ENCODE data around the gene CIAO1. TPM values are rescaled to one million over a fixed set of nuclear protein-coding genes. Genes with fewer than 3 reads are reported as not detected.
A peak's percentile ranks its signal among the peaks of the same experiment; 100 is the strongest.

The CIAO1 gene
- total RNA-seq, 1 donor, result 126 TPM

GRCh38 chr2:96245609-96246390 is 20.2 kb upstream of the CIAO1 start:
- H3K27ac ChIP-seq (ENCODE audit: low read depth, low read length), result peak overlapping the region; percentile 61

GRCh38 chr2:96247009-96247408 is 19.0 kb upstream of the CIAO1 start:
- no peak for DNase-seq (ENCODE audit: insufficient read length, low spot score, missing footprints)
- Histone ChIP-seq H3K4me3 (ENCODE audit: insufficient read depth, low read length) (no peak overlapping the region), H3K9me3 (ENCODE audit: low read depth, low read length) (no peaks in the 10 kb centered on the region), H3K27ac (ENCODE audit: low read depth, low read length) (no peak overlapping the region), H3K79me2 (ENCODE audit: insufficient read depth, low read length) (peaks cover 5% of the 10 kb centered on the region), H2AFZ (ENCODE audit: low read length) (no peak overlapping the region), H4K20me1 (ENCODE audit: insufficient read depth, low read length) (no peaks in the 10 kb centered on the region), H3K4me1 (ENCODE audit: insufficient read depth, low read length) (peaks cover 33% of the 10 kb centered on the region), H3K27me3 (ENCODE audit: insufficient read depth, low read length) (no peaks in the 10 kb centered on the region), H3K4me2 (ENCODE audit: insufficient read depth, low read length) (no peak overlapping the region), H3K36me3 (ENCODE audit: insufficient read depth, low read length) (peaks cover 6% of the 10 kb centered on the region)
- no peak for TF ChIP-seq CTCF (IDR thresholded peaks at IDR 0.05; ENCODE audit: extremely low read depth, low read depth, low read length)

More at GRCh38 chr2:96245609-96246390, 20.2 kb upstream of the CIAO1 start:
- peak; percentile 62 for DNase-seq (ENCODE audit: insufficient read length, low spot score, missing footprints)
- H2AFZ ChIP-seq (ENCODE audit: low read length), result no peak overlapping the region
- H3K4me2 ChIP-seq (ENCODE audit: insufficient read depth, low read length), result no peak overlapping the region
- peaks cover 29% of the 10 kb centered on the region for H3K4me1 ChIP-seq (ENCODE audit: insufficient read depth, low read length)
- no peaks in the 10 kb centered on the region for H4K20me1 ChIP-seq (ENCODE audit: insufficient read depth, low read length)
- H3K27me3 ChIP-seq (ENCODE audit: insufficient read depth, low read length), result no peaks in the 10 kb centered on the region
- peaks cover 5% of the 10 kb centered on the region for H3K36me3 ChIP-seq (ENCODE audit: insufficient read depth, low read length)
- H3K9me3 ChIP-seq (ENCODE audit: low read depth, low read length), result no peaks in the 10 kb centered on the region
- H3K4me3 ChIP-seq (ENCODE audit: insufficient read depth, low read length), result no peak overlapping the region
- no peak for TF ChIP-seq CTCF (IDR thresholded peaks at IDR 0.05; ENCODE audit: extremely low read depth, low read depth, low read length)
- peaks cover 5% of the 10 kb centered on the region for H3K79me2 ChIP-seq (ENCODE audit: insufficient read depth, low read length)

- Histone ChIP-seq H3K79me2 (ENCODE audit: insufficient read depth, low read length) (peaks cover 9% of the 10 kb centered on the region), H3K4me1 (ENCODE audit: insufficient read depth, low read length) (peaks cover 30% of the 10 kb centered on the region), H4K20me1 (ENCODE audit: insufficient read depth, low read length) (no peaks in the 10 kb centered on the region), H3K9me3 (ENCODE audit: low read depth, low read length) (no peaks in the 10 kb centered on the region), H3K4me3 (ENCODE audit: insufficient read depth, low read length) (no peak overlapping the region), H2AFZ (ENCODE audit: low read length) (no peak overlapping the region), H3K4me2 (ENCODE audit: insufficient read depth, low read length) (no peak overlapping the region), H3K27me3 (ENCODE audit: insufficient read depth, low read length) (no peaks in the 10 kb centered on the region), H3K27ac (ENCODE audit: low read depth, low read length) (no peak overlapping the region), H3K36me3 (ENCODE audit: insufficient read depth, low read length) (peaks cover 14% of the 10 kb centered on the region)
- no peak for DNase-seq (ENCODE audit: insufficient read length, low spot score, missing footprints)
- no peak for TF ChIP-seq CTCF (IDR thresholded peaks at IDR 0.05; ENCODE audit: extremely low read depth, low read depth, low read length)
These were observed 18.1 kb upstream of the CIAO1 start for GRCh38 chr2:96247896-96248295.

GRCh38 chr2:96248624-96249023 is 17.4 kb upstream of the CIAO1 start:
- peaks cover 28% of the 10 kb centered on the region for H3K4me1 ChIP-seq (ENCODE audit: insufficient read depth, low read length)
- no peaks in the 10 kb centered on the region for H3K27me3 ChIP-seq (ENCODE audit: insufficient read depth, low read length)
- DNase-seq (ENCODE audit: insufficient read length, low spot score, missing footprints), result no peak

More at GRCh38 chr2:96248624-96249023, 17.4 kb upstream of the CIAO1 start:
- no peak overlapping the region for H3K27ac ChIP-seq (ENCODE audit: low read depth, low read length)
- no peaks in the 10 kb centered on the region for H4K20me1 ChIP-seq (ENCODE audit: insufficient read depth, low read length)
- no peaks in the 10 kb centered on the region for H3K9me3 ChIP-seq (ENCODE audit: low read depth, low read length)
- no peak for TF ChIP-seq CTCF (IDR thresholded peaks at IDR 0.05; ENCODE audit: extremely low read depth, low read depth, low read length)
- no peak overlapping the region for H3K4me2 ChIP-seq (ENCODE audit: insufficient read depth, low read length)
- peaks cover 13% of the 10 kb centered on the region for H3K79me2 ChIP-seq (ENCODE audit: insufficient read depth, low read length)
- H3K36me3 ChIP-seq (ENCODE audit: insufficient read depth, low read length), result peaks cover 22% of the 10 kb centered on the region
- no peak overlapping the region for H3K4me3 ChIP-seq (ENCODE audit: insufficient read depth, low read length)
- no peak overlapping the region for H2AFZ ChIP-seq (ENCODE audit: low read length)

Measured in osteoblast (primary cell).